Measurements from ENCODE around the gene MED13.

GRCh38 chr17:62064029-62064790, 868 bp downstream of the MED13 start:
- TF ChIP-seq CTCF (conservative IDR thresholded peaks at IDR 0.05 in 1 of 2, IDR thresholded peaks at IDR 0.05 in 1 of 2; ENCODE audit: low read depth in 1 of 2, low read length in 2 of 2) = no peak
- TF ChIP-seq EZH2 (IDR thresholded peaks at IDR 0.05; ENCODE audit: low read length, missing control alignments) = no peak

Measured in fibroblast of lung (primary cell).